ENCODE results near the gene ROBO2.

The ROBO2 gene

DNA sequence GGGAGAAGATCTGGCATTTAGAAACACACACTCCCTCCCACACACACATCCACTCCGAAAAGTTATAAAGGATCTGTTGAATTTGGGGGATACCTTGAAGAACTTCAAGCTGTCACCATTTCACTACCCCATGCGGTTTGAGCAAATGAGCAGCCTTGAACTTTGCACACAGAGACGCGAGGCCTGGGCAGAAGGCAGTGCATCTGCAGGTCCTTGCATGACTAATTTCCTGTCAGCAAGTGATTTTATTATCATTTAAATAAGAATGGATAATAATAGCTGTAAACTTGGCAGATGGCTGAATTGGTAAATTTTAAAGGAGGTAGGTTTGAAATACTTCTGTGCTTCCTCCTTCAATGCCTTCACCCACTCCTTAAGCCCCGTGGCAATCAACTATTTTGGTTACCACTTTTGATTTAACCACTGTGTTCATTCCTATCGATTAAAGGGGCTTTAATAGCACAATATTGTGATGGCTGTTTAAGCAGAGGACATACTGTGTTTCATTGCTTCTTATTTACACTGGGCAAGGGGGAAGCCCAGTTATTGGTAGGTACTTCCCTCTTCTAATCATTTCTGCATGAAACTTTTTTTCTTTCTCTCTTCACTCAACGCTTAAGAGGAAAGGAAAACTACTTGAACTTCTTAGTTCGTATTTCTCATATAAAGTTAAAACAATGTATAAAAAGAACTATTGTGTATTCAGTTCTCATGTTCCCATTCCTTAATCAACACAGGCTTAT, 108.1 kb downstream of the ROBO2 start:
- DNase-seq (ENCODE audit: low read depth), result no peak
- TF ChIP-seq, protein P1, sequence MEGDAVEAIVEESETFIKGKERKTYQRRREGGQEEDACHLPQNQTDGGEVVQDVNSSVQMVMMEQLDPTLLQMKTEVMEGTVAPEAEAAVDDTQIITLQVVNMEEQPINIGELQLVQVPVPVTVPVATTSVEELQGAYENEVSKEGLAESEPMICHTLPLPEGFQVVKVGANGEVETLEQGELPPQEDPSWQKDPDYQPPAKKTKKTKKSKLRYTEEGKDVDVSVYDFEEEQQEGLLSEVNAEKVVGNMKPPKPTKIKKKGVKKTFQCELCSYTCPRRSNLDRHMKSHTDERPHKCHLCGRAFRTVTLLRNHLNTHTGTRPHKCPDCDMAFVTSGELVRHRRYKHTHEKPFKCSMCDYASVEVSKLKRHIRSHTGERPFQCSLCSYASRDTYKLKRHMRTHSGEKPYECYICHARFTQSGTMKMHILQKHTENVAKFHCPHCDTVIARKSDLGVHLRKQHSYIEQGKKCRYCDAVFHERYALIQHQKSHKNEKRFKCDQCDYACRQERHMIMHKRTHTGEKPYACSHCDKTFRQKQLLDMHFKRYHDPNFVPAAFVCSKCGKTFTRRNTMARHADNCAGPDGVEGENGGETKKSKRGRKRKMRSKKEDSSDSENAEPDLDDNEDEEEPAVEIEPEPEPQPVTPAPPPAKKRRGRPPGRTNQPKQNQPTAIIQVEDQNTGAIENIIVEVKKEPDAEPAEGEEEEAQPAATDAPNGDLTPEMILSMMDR (IDR thresholded peaks at IDR 0.05; ENCODE audit: control insufficient read depth, insufficient read depth, low read depth, low read length, missing control alignments), result no peak
- no peak overlapping the region for H3K4me3 ChIP-seq (ENCODE audit: control insufficient read depth, low read depth, low read length)

- TF ChIP-seq, protein P1 (IDR thresholded peaks at IDR 0.05; ENCODE audit: control insufficient read depth, insufficient read depth, low read depth, low read length, missing control alignments), result no peak
- H3K4me3 ChIP-seq (ENCODE audit: control insufficient read depth, low read depth, low read length), result no peak overlapping the region
These were observed 109.5 kb downstream of the ROBO2 start for GRCh38 chr3:77149382-77149781.

GRCh38 chr3:77150028-77150427, 110.1 kb downstream of the ROBO2 start:
- H3K4me3 ChIP-seq (ENCODE audit: control insufficient read depth, low read depth, low read length), result no peak overlapping the region
- no peak for DNase-seq (ENCODE audit: low read depth)
- TF ChIP-seq, protein P1 (IDR thresholded peaks at IDR 0.05; ENCODE audit: control insufficient read depth, insufficient read depth, low read depth, low read length, missing control alignments), result no peak

More at GRCh38 chr3:77149382-77149781, 109.5 kb downstream of the ROBO2 start:
- DNase-seq (ENCODE audit: low read depth), result no peak

DNA sequence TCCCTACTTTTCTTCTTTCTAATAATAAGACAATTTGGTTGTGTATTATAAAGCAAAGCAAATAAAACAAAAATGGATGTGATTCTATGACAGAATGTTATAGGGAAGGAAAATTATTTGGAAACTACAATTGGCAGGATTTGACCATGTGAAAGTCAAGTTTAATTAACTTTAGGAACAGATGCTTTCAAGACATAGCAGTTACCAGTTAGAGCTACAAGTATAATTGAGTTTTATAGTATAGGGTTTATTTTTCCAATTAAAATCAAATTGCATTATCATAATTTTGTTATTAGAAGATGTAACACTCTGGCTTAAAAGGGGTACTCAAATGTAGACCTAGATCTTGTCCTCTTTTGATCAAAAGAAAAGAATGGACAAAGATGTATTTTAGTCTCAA, 110.9 kb downstream of the ROBO2 start:
- TF ChIP-seq, protein P1 (IDR thresholded peaks at IDR 0.05; ENCODE audit: control insufficient read depth, insufficient read depth, low read depth, low read length, missing control alignments), result no peak
- no peak overlapping the region for H3K4me3 ChIP-seq (ENCODE audit: control insufficient read depth, low read depth, low read length)
- DNase-seq (ENCODE audit: low read depth), result no peak

- TF ChIP-seq, protein P1 (IDR thresholded peaks at IDR 0.05; ENCODE audit: control insufficient read depth, insufficient read depth, low read depth, low read length, missing control alignments), result no peak
- no peak for DNase-seq (ENCODE audit: low read depth)
- no peak overlapping the region for H3K4me3 ChIP-seq (ENCODE audit: control insufficient read depth, low read depth, low read length)
These were observed 119.1 kb downstream of the ROBO2 start for GRCh38 chr3:77158730-77159581.

DNA sequence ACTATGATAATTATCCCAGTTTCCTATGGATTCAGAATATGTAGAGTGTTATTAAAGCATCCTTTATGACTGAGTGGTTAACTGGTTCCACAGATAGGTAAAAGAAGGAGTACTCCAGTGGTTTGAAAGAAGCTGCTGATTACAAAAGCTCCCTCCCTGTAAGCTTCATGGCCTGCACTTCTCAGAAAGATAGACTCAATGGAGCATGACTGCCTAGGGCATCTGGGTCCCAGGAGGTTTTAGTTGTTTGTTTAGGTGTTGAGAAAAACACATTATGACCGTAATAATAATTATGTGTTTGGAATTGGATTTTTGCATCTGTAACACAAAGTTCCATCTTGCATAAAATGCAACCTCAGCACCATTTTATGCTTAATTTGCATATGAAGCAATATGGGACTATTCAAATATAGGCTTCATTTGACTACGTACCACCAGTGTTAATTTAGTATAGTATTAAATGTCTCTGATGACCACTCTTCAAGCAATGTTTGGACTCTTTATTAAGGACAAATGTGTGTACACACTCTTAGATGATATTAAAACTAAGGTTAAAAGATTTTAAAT, 121.1 kb downstream of the ROBO2 start:
- no peak for DNase-seq (ENCODE audit: low read depth)
- TF ChIP-seq, protein P1 (IDR thresholded peaks at IDR 0.05; ENCODE audit: control insufficient read depth, insufficient read depth, low read depth, low read length, missing control alignments), result no peak
- no peak overlapping the region for H3K4me3 ChIP-seq (ENCODE audit: control insufficient read depth, low read depth, low read length)
